Transverse colon (tissue), 4 donors: Measurements from ENCODE around the gene TMEM59. TPM values are rescaled to one million over a fixed set of nuclear protein-coding genes. Genes with fewer than 3 reads are reported as not detected.

Source experiments
- DNase-seq: peaks from one replicate; pipeline ENCODE4 v3.0.0-alpha.2; 2019
- H3K27ac ChIP-seq, 4 donors: fragments of 200-600 bp; sonication (generic); 2 replicates each; pipeline ENCODE4 v1.5.1; 2016 to 2018; ENCODE audit warnings: inconsistent platforms in 4 of 4
- H3K27me3 ChIP-seq: fragments of 200-600 bp; sonication (generic); 2 replicates; pipeline ENCODE4 v1.5.1; 2017; ENCODE audit warnings: inconsistent platforms
- H3K36me3 ChIP-seq, 4 donors: fragments of 200-600 bp; sonication (generic); 2 replicates each; pipeline ENCODE4 v1.5.1; 2017 to 2019; ENCODE audit warnings: inconsistent platforms in 4 of 4
- H3K4me1 ChIP-seq, 4 donors: fragments of 200-600 bp; sonication (generic); 2 replicates each; pipeline ENCODE4 v1.5.1; 2017 to 2020; ENCODE audit warnings: inconsistent platforms in 4 of 4
- H3K4me3 ChIP-seq, 4 donors: fragments of 200-600 bp; sonication (generic); 1 replicate in 1 of 4; 2 replicates in 3 of 4; pipeline versions ENCODE4 v1.5.1 to v1.6.1; 2017 to 2019; ENCODE audit warnings: inconsistent platforms in 4 of 4
- H3K9me3 ChIP-seq, 2 donors: fragments of 200-600 bp; sonication (generic); 2 replicates each; pipeline ENCODE4 v1.5.1; 2017 to 2019; ENCODE audit warnings: inconsistent platforms in 2 of 2
- CTCF ChIP-seq, 5 experiments: fragments of 200-600 bp in 3 of 5; fragments of 450-650 bp in 2 of 5; sonication (generic) in 3 of 5; IDR thresholded peaks; 1 replicate in 2 of 5; 2 replicates in 3 of 5; pipeline ENCODE4 v1.5.1; 2016 to 2017; ENCODE audit warnings: antibody characterized with exemption in 5 of 5, inconsistent platforms in 3 of 5, mild to moderate bottlenecking in 2 of 5, moderate library complexity in 1 of 5
- EP300 ChIP-seq: sonication (generic); formaldehyde crosslinking; IDR thresholded peaks from one replicate; pipeline ENCODE4 v1.6.1; 2017; ENCODE audit warnings: antibody characterized with exemption, low read depth
- POLR2A ChIP-seq: fragments of 450-650 bp; IDR thresholded peaks from one replicate; pipeline ENCODE4 v1.6.1; 2016; ENCODE audit warnings: antibody characterized with exemption, mild to moderate bottlenecking, moderate library complexity
- POLR2AphosphoS5 ChIP-seq, 3 donors: sonication (generic); formaldehyde crosslinking; IDR thresholded peaks; one replicate each; pipeline ENCODE4 v1.6.1; 2016; ENCODE audit warnings: antibody characterized with exemption in 3 of 3
- WGBS, 2 donors: methylation state at CpG; one replicate each; pipeline ENCODE4 v1.1.5; 2018; ENCODE audit warnings: low coverage in 1 of 2; 5-methylcytosine and 5-hydroxymethylcytosine counted together
- in situ Hi-C, 4 donors: fragments of 200-750 bp; cut with MboI; loops; one replicate each; pipeline versions ENCODE4 v1.15.0 to v1.15.1; 2017; ENCODE audit warnings: low sequenced_read_pairs in 3 of 4, low pct_ligation_motif_present in 1 of 4, low pct_unique_long_range_greater_than_20kb in 1 of 4
- intact Hi-C: fragments of 100-400 bp; cut with DNase I; formaldehyde crosslinking; loops from one replicate; pipeline ENCODE4 v1.15.1; 2023; ENCODE audit warnings: low total_unique reads
- total RNA-seq, 4 donors: library from RNA; depleted of rRNA; stranded (reverse); fragments of >200 nt; gene quantifications; one replicate each; pipeline ENCODE4 v1.1.0, GENCODE V29; 2016

The TMEM59 gene
- total RNA-seq, 4 donors from 2014 or later = 71.6 to 858 (median 226) TPM

GRCh38 chr1:54009406-54009805, 43.6 kb downstream of the TMEM59 start:
- intact Hi-C loops (no loop called here), in situ Hi-C loops (no loop called here)
- WGBS, 2 donors = 90% methylated on average over 4 of the region's 4 CpGs; no CpG with 5 or more reads in 1 of the 2 donors
- H3K9me3 ChIP-seq = no peaks in the 10 kb centered on the region
- no peak overlapping the region for H3K27ac ChIP-seq
- no peaks in the 10 kb centered on the region for H3K27me3 ChIP-seq
- no peak overlapping the region for H3K4me3 ChIP-seq
- H3K36me3 ChIP-seq = no peaks in the 10 kb centered on the region
- TF ChIP-seq CTCF (IDR thresholded peaks at IDR 0.05) (no peak), POLR2A (no peak), EP300 (no peak), POLR2AphosphoS5 (IDR thresholded peaks at IDR 0.05) (no peak)
- H3K4me1 ChIP-seq = no peaks in the 10 kb centered on the region
- DNase-seq = no peak

- Histone ChIP-seq H3K4me3 (no peak overlapping the region), H3K27me3 (no peaks in the 10 kb centered on the region), H3K9me3 (no peaks in the 10 kb centered on the region), H3K27ac (no peak overlapping the region), H3K36me3 (no peaks in the 10 kb centered on the region), H3K4me1 (no peaks in the 10 kb centered on the region)
- in situ Hi-C loops = no loop called here
- no peak for DNase-seq
- TF ChIP-seq EP300 = no peak
- no peak for TF ChIP-seq POLR2AphosphoS5 (IDR thresholded peaks at IDR 0.05)
- TF ChIP-seq CTCF (IDR thresholded peaks at IDR 0.05) = no peak
- TF ChIP-seq POLR2A = no peak
- 85% methylated on average over 13 of the region's 13 CpGs; no CpG with 5 or more reads in 1 of the 2 donors for WGBS, 2 donors
- intact Hi-C loops = no loop called here
Measured at GRCh38 chr1:54008876-54009275, 44.1 kb downstream of the TMEM59 start.

- no peak for DNase-seq
- H3K4me1 ChIP-seq = no peaks in the 10 kb centered on the region
- WGBS, 2 donors = 94% methylated on average over 4 of the region's 4 CpGs; no CpG with 5 or more reads in 1 of the 2 donors
- H3K27ac ChIP-seq = no peak overlapping the region
- intact Hi-C loops = no loop called here
- no peaks in the 10 kb centered on the region for H3K36me3 ChIP-seq
- H3K4me3 ChIP-seq = no peak overlapping the region
- in situ Hi-C loops = no loop called here
- H3K27me3 ChIP-seq = no peaks in the 10 kb centered on the region
- H3K9me3 ChIP-seq = no peaks in the 10 kb centered on the region
- TF ChIP-seq POLR2A = no peak
- TF ChIP-seq POLR2AphosphoS5 (IDR thresholded peaks at IDR 0.05) = no peak
- TF ChIP-seq EP300 = no peak
- TF ChIP-seq CTCF (IDR thresholded peaks at IDR 0.05) = no peak
Measured at GRCh38 chr1:54007613-54008012, 45.4 kb downstream of the TMEM59 start.

DNA sequence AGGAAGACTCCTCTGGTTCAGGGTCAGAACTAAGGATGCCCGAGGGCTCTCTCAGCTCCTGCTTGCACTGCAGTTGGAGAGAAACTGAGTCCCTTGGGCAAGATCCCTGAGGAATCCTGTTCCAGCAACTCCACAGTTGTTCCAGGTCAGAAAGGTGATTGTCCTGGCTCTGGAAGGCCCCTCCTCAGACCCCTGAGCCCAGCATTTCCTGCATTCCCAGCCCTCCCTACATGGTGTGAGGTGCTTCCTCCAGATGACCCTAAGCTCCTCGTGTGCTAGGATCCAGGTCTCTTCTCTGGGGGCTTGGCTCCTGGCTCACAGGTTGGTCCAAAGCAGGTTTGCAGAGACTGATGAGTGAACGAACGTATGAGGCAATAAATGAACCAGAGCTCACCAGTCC, 46.5 kb downstream of the TMEM59 start:
- intact Hi-C loops = no loop called here
- in situ Hi-C loops = no loop called here
- Histone ChIP-seq H3K27me3 (no peaks in the 10 kb centered on the region), H3K4me1 (no peaks in the 10 kb centered on the region), H3K36me3 (no peaks in the 10 kb centered on the region), H3K4me3 (no peak overlapping the region), H3K27ac (no peak overlapping the region), H3K9me3 (no peaks in the 10 kb centered on the region)
- TF ChIP-seq EP300 (no peak), CTCF (IDR thresholded peaks at IDR 0.05) (no peak), POLR2AphosphoS5 (IDR thresholded peaks at IDR 0.05) (no peak), POLR2A (no peak)
- WGBS, 2 donors = 76 to 83% methylated on average over 3 to 4 of the region's 4 CpGs
- DNase-seq = no peak
